ENCODE measurements around the gene MSMP. TPM values are rescaled to one million over a fixed set of nuclear protein-coding genes. Genes with fewer than 3 reads are reported as not detected.

MSMP gene
- total RNA-seq, 1 donor from 2014 or later: not detected

DNA sequence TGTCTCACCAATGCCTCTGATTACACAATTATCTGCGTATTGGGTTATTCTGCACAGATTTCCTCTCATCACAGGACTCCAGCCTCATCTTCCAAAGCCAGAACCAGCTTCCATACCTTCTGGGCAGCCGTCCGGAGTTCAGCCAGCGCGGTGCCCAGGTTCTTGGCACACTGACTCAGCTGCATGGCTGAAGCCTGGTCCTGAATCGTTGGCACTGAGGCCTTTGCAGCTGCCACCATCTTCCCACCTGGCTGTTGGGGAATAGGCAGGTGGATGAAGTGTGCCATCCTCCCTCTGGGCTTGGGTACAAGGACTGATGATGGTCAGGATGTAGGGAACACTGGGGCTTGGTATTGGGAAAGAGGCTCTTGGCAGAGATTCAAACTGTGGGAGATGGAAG is 40.0 kb downstream of the MSMP start:
- Histone ChIP-seq H3F3A (ENCODE audit: low read depth) (no peaks in the 10 kb centered on the region), H3K27me3 (no peaks in the 10 kb centered on the region), H3K4me2 (no peak overlapping the region), H3K9me3 (ENCODE audit: low read depth) (no peaks in the 10 kb centered on the region), H2AFZ (replicated peaks) (no peak overlapping the region), H3K9ac (no peak overlapping the region), H3K36me3 (no peaks in the 10 kb centered on the region), H3K79me2 (ENCODE audit: low read depth) (no peaks in the 10 kb centered on the region), H3K4me3 (no peak overlapping the region), H4K20me1 (ENCODE audit: low read depth) (no peaks in the 10 kb centered on the region), H3K4me1 (no peaks in the 10 kb centered on the region), H3K27ac (no peak overlapping the region)
- no peaks in the 10 kb centered on the region for H3K4me1 Mint-ChIP-seq
- H3K36me3 Mint-ChIP-seq: peaks cover 54% of the 10 kb centered on the region
- H3K9me3 Mint-ChIP-seq: no peaks in the 10 kb centered on the region
- DNase-seq (ENCODE audit: low spot score): no peak
- no peak overlapping the region for H3K4me3 Mint-ChIP-seq
- H3K27ac Mint-ChIP-seq: no peak overlapping the region
- TF ChIP-seq EZH2 (IDR thresholded peaks at IDR 0.05) (no peak), EZH2phosphoT487 (IDR thresholded peaks at IDR 0.05) (no peak)
- peaks cover 6% of the 10 kb centered on the region for H3K27me3 Mint-ChIP-seq (ENCODE audit: insufficient read depth, low read depth)

DNA sequence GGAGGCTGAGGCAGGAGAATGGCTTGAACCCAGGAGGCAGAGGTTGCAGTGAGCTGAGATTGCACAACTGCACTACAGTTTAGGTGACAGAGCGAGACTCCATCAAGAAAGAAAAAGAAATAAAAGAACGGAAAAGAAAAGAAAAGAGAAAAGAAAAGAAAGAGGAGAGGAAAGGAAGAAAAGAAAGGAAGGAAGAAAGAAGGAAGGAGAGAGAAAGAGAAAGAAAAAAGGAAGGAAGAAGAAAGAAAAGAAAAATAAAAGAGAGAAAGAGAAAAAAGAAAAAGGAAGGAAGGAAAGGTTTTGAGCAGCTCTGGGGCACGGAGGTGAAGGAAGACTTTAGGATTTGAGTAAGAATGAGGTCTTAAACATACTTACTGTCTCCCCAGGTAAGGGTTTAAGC is 40.5 kb downstream of the MSMP start:
- no peaks in the 10 kb centered on the region for H3K9me3 Mint-ChIP-seq
- no peak overlapping the region for H3K4me2 ChIP-seq
- H3K4me1 Mint-ChIP-seq: no peaks in the 10 kb centered on the region
- H3K27ac Mint-ChIP-seq: no peak overlapping the region
- H3K27me3 Mint-ChIP-seq (ENCODE audit: insufficient read depth, low read depth): peaks cover 6% of the 10 kb centered on the region
- H3K4me1 ChIP-seq: no peaks in the 10 kb centered on the region
- no peak overlapping the region for H3K9ac ChIP-seq
- no peak overlapping the region for H2AFZ ChIP-seq (replicated peaks)
- peaks cover 55% of the 10 kb centered on the region for H3K36me3 Mint-ChIP-seq
- no peak for DNase-seq (ENCODE audit: low spot score)
- H3K36me3 ChIP-seq: no peaks in the 10 kb centered on the region
- no peaks in the 10 kb centered on the region for H3F3A ChIP-seq (ENCODE audit: low read depth)
- H3K27ac ChIP-seq: no peak overlapping the region
- H3K27me3 ChIP-seq: no peaks in the 10 kb centered on the region
- H4K20me1 ChIP-seq (ENCODE audit: low read depth): no peaks in the 10 kb centered on the region
- no peak overlapping the region for H3K4me3 Mint-ChIP-seq
- no peak overlapping the region for H3K4me3 ChIP-seq
- no peaks in the 10 kb centered on the region for H3K9me3 ChIP-seq (ENCODE audit: low read depth)
- H3K79me2 ChIP-seq (ENCODE audit: low read depth): no peaks in the 10 kb centered on the region
- TF ChIP-seq EZH2phosphoT487 (IDR thresholded peaks at IDR 0.05) (no peak), EZH2 (IDR thresholded peaks at IDR 0.05) (no peak)
- TF ChIP-seq, protein P1, sequence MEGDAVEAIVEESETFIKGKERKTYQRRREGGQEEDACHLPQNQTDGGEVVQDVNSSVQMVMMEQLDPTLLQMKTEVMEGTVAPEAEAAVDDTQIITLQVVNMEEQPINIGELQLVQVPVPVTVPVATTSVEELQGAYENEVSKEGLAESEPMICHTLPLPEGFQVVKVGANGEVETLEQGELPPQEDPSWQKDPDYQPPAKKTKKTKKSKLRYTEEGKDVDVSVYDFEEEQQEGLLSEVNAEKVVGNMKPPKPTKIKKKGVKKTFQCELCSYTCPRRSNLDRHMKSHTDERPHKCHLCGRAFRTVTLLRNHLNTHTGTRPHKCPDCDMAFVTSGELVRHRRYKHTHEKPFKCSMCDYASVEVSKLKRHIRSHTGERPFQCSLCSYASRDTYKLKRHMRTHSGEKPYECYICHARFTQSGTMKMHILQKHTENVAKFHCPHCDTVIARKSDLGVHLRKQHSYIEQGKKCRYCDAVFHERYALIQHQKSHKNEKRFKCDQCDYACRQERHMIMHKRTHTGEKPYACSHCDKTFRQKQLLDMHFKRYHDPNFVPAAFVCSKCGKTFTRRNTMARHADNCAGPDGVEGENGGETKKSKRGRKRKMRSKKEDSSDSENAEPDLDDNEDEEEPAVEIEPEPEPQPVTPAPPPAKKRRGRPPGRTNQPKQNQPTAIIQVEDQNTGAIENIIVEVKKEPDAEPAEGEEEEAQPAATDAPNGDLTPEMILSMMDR (IDR thresholded peaks at IDR 0.05): no peak

DNA sequence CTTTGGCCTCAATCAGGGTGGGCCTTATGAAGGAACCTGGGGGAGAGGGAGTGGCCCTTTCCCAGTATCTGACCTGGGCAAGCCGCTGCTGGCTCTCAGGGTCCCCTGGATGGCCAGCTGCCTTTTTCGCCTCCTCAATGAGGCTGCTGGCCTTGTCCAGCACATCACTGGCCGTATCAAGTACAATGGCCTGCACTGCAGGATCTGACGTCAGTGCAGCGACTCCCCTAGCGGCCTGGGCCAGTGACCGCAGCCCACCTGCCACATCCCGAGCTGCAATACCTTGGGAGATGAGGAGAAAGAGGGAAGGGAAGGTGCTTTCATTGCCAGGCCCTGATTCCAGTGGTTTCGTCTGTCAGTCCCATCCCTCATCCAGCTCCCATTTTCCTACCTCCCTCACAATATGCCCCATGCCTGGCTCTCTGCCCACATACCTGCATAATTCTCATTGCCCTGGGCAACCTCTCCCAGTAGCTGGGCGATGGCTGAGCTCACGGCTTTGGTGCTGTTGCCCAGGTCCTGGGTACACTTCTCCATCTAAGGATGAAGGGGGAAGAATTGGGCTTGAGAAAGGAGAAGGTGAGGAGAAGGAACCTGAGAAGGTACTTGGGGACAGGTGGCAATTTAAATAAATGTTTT is 41.2 kb downstream of the MSMP start:
- Histone ChIP-seq H3K9me3 (ENCODE audit: low read depth) (no peaks in the 10 kb centered on the region), H2AFZ (replicated peaks) (no peak overlapping the region), H4K20me1 (ENCODE audit: low read depth) (no peaks in the 10 kb centered on the region), H3K4me1 (no peaks in the 10 kb centered on the region), H3F3A (ENCODE audit: low read depth) (no peaks in the 10 kb centered on the region), H3K27me3 (no peaks in the 10 kb centered on the region), H3K27ac (no peak overlapping the region), H3K36me3 (no peaks in the 10 kb centered on the region), H3K9ac (no peak overlapping the region), H3K79me2 (ENCODE audit: low read depth) (no peaks in the 10 kb centered on the region), H3K4me2 (no peak overlapping the region), H3K4me3 (no peak overlapping the region)
- TF ChIP-seq EZH2 (IDR thresholded peaks at IDR 0.05): no peak
- TF ChIP-seq, protein P1 (IDR thresholded peaks at IDR 0.05): peak; percentile 20
- TF ChIP-seq EZH2phosphoT487 (IDR thresholded peaks at IDR 0.05): no peak
- Mint-ChIP-seq H3K27ac (no peak overlapping the region), H3K9me3 (no peaks in the 10 kb centered on the region), H3K27me3 (ENCODE audit: insufficient read depth, low read depth) (peaks cover 3% of the 10 kb centered on the region), H3K36me3 (peaks cover 52% of the 10 kb centered on the region), H3K4me3 (no peak overlapping the region), H3K4me1 (no peaks in the 10 kb centered on the region)
- no peak for DNase-seq (ENCODE audit: low spot score)

Data from neural progenitor cell (in vitro differentiated cells).